K562 (cell line): ENCODE data around the gene BAHD1. TPM values are rescaled to one million over a fixed set of nuclear protein-coding genes. Genes with fewer than 3 reads are reported as not detected.
A peak's percentile ranks its signal among the peaks of the same experiment; 100 is the strongest.

Experiments
- CREB5 ChIP-seq: fragments of 250-450 bp; sonication (Bioruptor Pico); IDR thresholded peaks from 2 replicates; pipeline ENCODE4 v1.5.0; 2020; ENCODE audit warnings: mild to moderate bottlenecking
- DNMT1 ChIP-seq: fragments of 450-650 bp; IDR thresholded peaks from 2 replicates; pipeline ENCODE4 v1.6.1; 2016; ENCODE audit warnings: antibody characterized with exemption, mild to moderate bottlenecking
- ELK3 ChIP-seq: fragments of 450-650 bp; formaldehyde crosslinking; IDR thresholded peaks from 2 replicates; pipeline ENCODE4 v1.4.0; 2020; ENCODE audit warnings: mild to moderate bottlenecking
- KDM1A ChIP-seq, 2 experiments: fragments of 450-650 bp; IDR thresholded peaks; 2 replicates each; pipeline ENCODE4 v1.6.1; 2016; ENCODE audit warnings: mild to moderate bottlenecking in 2 of 2
- NCOA2 ChIP-seq, 2 experiments: fragments of 450-650 bp; IDR thresholded peaks; 2 replicates each; pipeline ENCODE4 v1.6.1; 2018; ENCODE audit warnings: mild to moderate bottlenecking in 2 of 2, moderate library complexity in 1 of 2; ENCODE audit not compliant: partially characterized antibody in 2 of 2
- PKNOX1 ChIP-seq: fragments of 450-650 bp; IDR thresholded peaks from 2 replicates; pipeline ENCODE4 v1.6.1; 2016
- PTTG1 ChIP-seq: fragments of 450-650 bp; IDR thresholded peaks from 2 replicates; pipeline ENCODE4 v1.6.1; 2016; ENCODE audit warnings: low read depth, mild to moderate bottlenecking, missing genetic modification characterization, missing compliant biosample characterization
- ZNF24 ChIP-seq: fragments of 450-650 bp; IDR thresholded peaks from 2 replicates; pipeline ENCODE4 v1.6.1; 2016
- polyA plus RNA-seq, 8 experiments: library from polyadenylated mRNA; depleted of rRNA in 4 of 8; stranded (reverse) in 5 of 8; unstranded in 3 of 8; fragments of >200 nt; fragmentation: Nextera tagmentation in 2 of 8; fragmentation: Illumina TruSeq in 1 of 8; extraction: Ambion mirVana in 2 of 8; extraction: Trizol in 1 of 8; gene quantifications; 2 replicates each; pipeline versions ENCODE4 v1.2.1 to v1.2.3, GENCODE V29; 2011 to 2014; ENCODE audit warnings: inconsistent platforms in 1 of 8, missing spikeins in 1 of 8
- total RNA-seq, 7 experiments: library from RNA; depleted of rRNA in 6 of 7; stranded (reverse); fragments of >200 nt in 6 of 7; fragmentation: Illumina TruSeq in 2 of 7; extraction: Trizol in 2 of 7; gene quantifications; 2 replicates each; pipeline versions ENCODE4 v1.2.1 to v1.2.3, GENCODE V29; 2011 to 2021; ENCODE audit warnings: low replicate concordance in 1 of 7

BAHD1 gene
- total and polyA plus RNA-seq, 9 of the 15 experiments (the other 6 are each of a cell fraction or from before 2014, with no cell fraction given), result 0.55 to 38.5 (median 11.5) TPM

GRCh38 chr15:40463279-40463678 lies 22.5 kb downstream of the BAHD1 start (continued):
- TF ChIP-seq PKNOX1 (no peak), DNMT1 (no peak), ZNF24 (no peak), CREB5 (CRISPR knock-in tag) (no peak), KDM1A (IDR thresholded peaks at IDR 0.05) (0 out of 4 replicates have a peak, but pooled peaks of 1 of the 2 experiments have one; percentile 13), PTTG1 (tag) (no peak), ELK3 (CRISPR knock-in tag) (no peak), NCOA2 (IDR thresholded peaks at IDR 0.05; ENCODE audit: partially characterized antibody in 2 of 2) (no peak)
